Spinal cord (tissue), 10 donors: Measurements from ENCODE around the gene EXOC6B. TPM values are rescaled to one million over a fixed set of nuclear protein-coding genes. Genes with fewer than 3 reads are reported as not detected.

Source experiments
- DNase-seq, 6 donors: peaks; one replicate each; pipeline versions ENCODE4 v3.0.0 to v3.0.0-alpha.2; 2013 to 2015; ENCODE audit warnings: low spot score in 6 of 6, low read depth in 4 of 6
- H3K27ac ChIP-seq: one replicate; pipeline ENCODE4 v1.5.1; 2013; ENCODE audit warnings: low read depth, low read length, control low read depth
- H3K27me3 ChIP-seq: one replicate; pipeline ENCODE4 v1.6.1; 2013; ENCODE audit warnings: low read length; ENCODE audit not compliant: control insufficient read depth, insufficient read depth
- H3K36me3 ChIP-seq: one replicate; pipeline ENCODE4 v1.6.1; 2013; ENCODE audit warnings: low read length; ENCODE audit not compliant: control insufficient read depth, insufficient read depth
- H3K4me1 ChIP-seq: one replicate; pipeline ENCODE4 v1.6.1; 2013; ENCODE audit warnings: low read length; ENCODE audit not compliant: control insufficient read depth, insufficient read depth
- H3K4me3 ChIP-seq: one replicate; pipeline ENCODE4 v1.5.1; 2013; ENCODE audit warnings: low read depth, low read length, control low read depth
- H3K9me3 ChIP-seq: one replicate; pipeline ENCODE4 v1.6.1; 2013; ENCODE audit warnings: low read length; ENCODE audit not compliant: control insufficient read depth, insufficient read depth
- WGBS: methylation state at CpG from one replicate; pipeline ENCODE4 v1.1.5; 2013; ENCODE audit warnings: missing lambda C conversion rate; ENCODE audit not compliant: insufficient coverage; 5-methylcytosine and 5-hydroxymethylcytosine counted together
- polyA plus RNA-seq, 2 donors: library from polyadenylated mRNA; unstranded; fragments of 120-200 nt; gene quantifications; one replicate each; pipeline ENCODE4 v1.2.1, GENCODE V29; 2013; ENCODE audit not compliant: insufficient read length in 2 of 2
- total RNA-seq, 2 donors: library from RNA; depleted of rRNA in 1 of 2; stranded (reverse); fragments of 120-200 nt in 1 of 2; fragments of >200 nt in 1 of 2; gene quantifications; one replicate each; pipeline versions ENCODE4 v1.2.3 to v1.2.4, GENCODE V29; 2013 to 2014
- donor health status: healthy.

EXOC6B gene
- total and polyA plus RNA-seq, 4 donors: 29.4 to 76.8 (median 38.0) TPM

GRCh38 chr2:72350852-72351251 is 475.0 kb downstream of the EXOC6B start:
- WGBS: no CpG with 5 or more reads among the region's 2 CpGs
- H3K4me3 ChIP-seq: no peak overlapping the region
- DNase-seq: no peak

GRCh38 chr2:72349016-72349415 is 476.8 kb downstream of the EXOC6B start:
- Histone ChIP-seq H3K27ac (no peak overlapping the region), H3K9me3 (no peaks in the 10 kb centered on the region), H3K27me3 (no peaks in the 10 kb centered on the region), H3K4me3 (no peak overlapping the region), H3K4me1 (no peaks in the 10 kb centered on the region), H3K36me3 (no peaks in the 10 kb centered on the region)
- DNase-seq: no peak
- 74% methylated on average over 3 of the region's 3 CpGs for WGBS

More at GRCh38 chr2:72350852-72351251, 475.0 kb downstream of the EXOC6B start:
- Histone ChIP-seq H3K4me1 (no peaks in the 10 kb centered on the region), H3K27ac (no peak overlapping the region), H3K27me3 (no peaks in the 10 kb centered on the region), H3K36me3 (no peaks in the 10 kb centered on the region), H3K9me3 (no peaks in the 10 kb centered on the region)

- no peaks in the 10 kb centered on the region for H3K36me3 ChIP-seq
- no peaks in the 10 kb centered on the region for H3K9me3 ChIP-seq
- H3K27ac ChIP-seq: no peak overlapping the region
- no peak overlapping the region for H3K4me3 ChIP-seq
- no CpG with 5 or more reads among the region's 1 CpG for WGBS
- H3K27me3 ChIP-seq: no peaks in the 10 kb centered on the region
- no peaks in the 10 kb centered on the region for H3K4me1 ChIP-seq
- DNase-seq: no peak
Measured at GRCh38 chr2:72347081-72347480, 478.8 kb downstream of the EXOC6B start.

GRCh38 chr2:72341639-72342038 is 484.2 kb downstream of the EXOC6B start:
- no CpG with 5 or more reads among the region's 1 CpG for WGBS
- no peaks in the 10 kb centered on the region for H3K27me3 ChIP-seq
- DNase-seq: no peak
- H3K4me3 ChIP-seq: no peak overlapping the region
- no peaks in the 10 kb centered on the region for H3K36me3 ChIP-seq
- H3K9me3 ChIP-seq: no peaks in the 10 kb centered on the region
- no peak overlapping the region for H3K27ac ChIP-seq
- no peaks in the 10 kb centered on the region for H3K4me1 ChIP-seq

- no peak for DNase-seq
- H3K27me3 ChIP-seq: no peaks in the 10 kb centered on the region
- WGBS: 60% methylated on average over 1 of the region's 4 CpGs
- no peak overlapping the region for H3K4me3 ChIP-seq
- no peaks in the 10 kb centered on the region for H3K4me1 ChIP-seq
- no peak overlapping the region for H3K27ac ChIP-seq
- H3K9me3 ChIP-seq: no peaks in the 10 kb centered on the region
- no peaks in the 10 kb centered on the region for H3K36me3 ChIP-seq
Measured at GRCh38 chr2:72340665-72341064, 485.2 kb downstream of the EXOC6B start.

GRCh38 chr2:72338076-72338475 is 487.8 kb downstream of the EXOC6B start:
- Histone ChIP-seq H3K36me3 (no peaks in the 10 kb centered on the region), H3K4me1 (no peaks in the 10 kb centered on the region), H3K9me3 (no peaks in the 10 kb centered on the region), H3K27ac (no peak overlapping the region), H3K27me3 (no peaks in the 10 kb centered on the region), H3K4me3 (no peak overlapping the region)
- WGBS: no CpG with 5 or more reads among the region's 1 CpG
- DNase-seq: peak in 2 of 6 donors; percentile 56 to 86

GRCh38 chr2:72332720-72333119 is 493.1 kb downstream of the EXOC6B start:
- Histone ChIP-seq H3K36me3 (no peaks in the 10 kb centered on the region), H3K9me3 (no peaks in the 10 kb centered on the region), H3K27ac (no peak overlapping the region), H3K4me1 (no peaks in the 10 kb centered on the region), H3K4me3 (no peak overlapping the region), H3K27me3 (no peaks in the 10 kb centered on the region)
- no peak for DNase-seq

GRCh38 chr2:72330652-72331051 is 495.2 kb downstream of the EXOC6B start:
- Histone ChIP-seq H3K4me1 (no peaks in the 10 kb centered on the region), H3K27me3 (no peaks in the 10 kb centered on the region), H3K27ac (no peak overlapping the region), H3K9me3 (no peaks in the 10 kb centered on the region), H3K4me3 (no peak overlapping the region), H3K36me3 (no peaks in the 10 kb centered on the region)
- peak in 1 of 6 donors; percentile 22 for DNase-seq
- WGBS: 83% methylated on average over 1 of the region's 1 CpG

GRCh38 chr2:72326759-72327158 is 499.1 kb downstream of the EXOC6B start:
- Histone ChIP-seq H3K4me1 (no peaks in the 10 kb centered on the region), H3K4me3 (no peak overlapping the region), H3K9me3 (no peaks in the 10 kb centered on the region), H3K36me3 (no peaks in the 10 kb centered on the region), H3K27me3 (no peaks in the 10 kb centered on the region), H3K27ac (no peak overlapping the region)
- 90% methylated on average over 2 of the region's 3 CpGs for WGBS
- no peak for DNase-seq

- no peak overlapping the region for H3K4me3 ChIP-seq
- no peak for DNase-seq
- no peaks in the 10 kb centered on the region for H3K4me1 ChIP-seq
- no peak overlapping the region for H3K27ac ChIP-seq
- no peaks in the 10 kb centered on the region for H3K36me3 ChIP-seq
- H3K27me3 ChIP-seq: no peaks in the 10 kb centered on the region
- 77% methylated on average over 7 of the region's 8 CpGs for WGBS
- no peaks in the 10 kb centered on the region for H3K9me3 ChIP-seq
Measured at GRCh38 chr2:72325592-72326422, 500.0 kb downstream of the EXOC6B start.
